HG03439 (cell line): ENCODE measurements around the gene KPNA6.
"Not testable (repeated sequence)": the region's sequence is repeated elsewhere in the genome, so short reads cannot be mapped to it uniquely, and the experiment has no call there.

ENCODE experiments used
- ATAC-seq: cut with Tn5 transposase; IDR thresholded peaks from one replicate; pipeline ENCODE4 v1.9.1; 2021; ENCODE audit warnings: mild to moderate bottlenecking, moderate library complexity; ENCODE audit not compliant: unreplicated experiment

Gene KPNA6

GRCh38 chr1:32138965-32139364 lies 31.1 kb downstream of the KPNA6 start:
- no peak for ATAC-seq

- ATAC-seq, result no peak
These were observed 34.8 kb downstream of the KPNA6 start for GRCh38 chr1:32142446-32143301.

- not testable (repeated sequence) for ATAC-seq
These were observed 35.4 kb downstream of the KPNA6 start for GRCh38 chr1:32143302-32143695.

- ATAC-seq, result no peak
These were observed 36.2 kb downstream of the KPNA6 start for GRCh38 chr1:32144033-32144432.

GRCh38 chr1:32147799-32148198 lies 39.9 kb downstream of the KPNA6 start:
- not testable (repeated sequence) for ATAC-seq

GRCh38 chr1:32150847-32151246 lies 43.0 kb downstream of the KPNA6 start:
- no peak for ATAC-seq

GRCh38 chr1:32151319-32151787 lies 43.5 kb downstream of the KPNA6 start:
- no peak for ATAC-seq

GRCh38 chr1:32159189-32159588 lies 51.3 kb downstream of the KPNA6 start:
- ATAC-seq, result no peak

GRCh38 chr1:32163405-32163804 lies 55.5 kb downstream of the KPNA6 start:
- no peak for ATAC-seq

- ATAC-seq, result not testable (repeated sequence)
These were observed 57.8 kb downstream of the KPNA6 start for GRCh38 chr1:32165633-32166032.

GRCh38 chr1:32170991-32171390 lies 63.1 kb downstream of the KPNA6 start:
- no peak for ATAC-seq

GRCh38 chr1:32172621-32173245 lies 64.9 kb downstream of the KPNA6 start:
- ATAC-seq, result no peak

- ATAC-seq, result no peak
These were observed 70.7 kb downstream of the KPNA6 start for GRCh38 chr1:32178380-32179192.

GRCh38 chr1:32179193-32179442 lies 71.3 kb downstream of the KPNA6 start:
- peak; percentile 3 for ATAC-seq

GRCh38 chr1:32179443-32180185 lies 71.8 kb downstream of the KPNA6 start, which contains the start of gene TXLNA:
Gene TXLNA, plus strand, starts transcription at chr1:32179675. Its CDS starts 671 bp downstream, at chr1:32180346.
- ATAC-seq, result peak; percentile 75

- ATAC-seq, result peak; percentile 28
These were observed 72.6 kb downstream of the KPNA6 start for GRCh38 chr1:32180186-32181060.

GRCh38 chr1:32181065-32181464 lies 73.2 kb downstream of the KPNA6 start:
- ATAC-seq, result no peak

GRCh38 chr1:32181563-32181962 lies 73.7 kb downstream of the KPNA6 start:
- no peak for ATAC-seq

- no peak for ATAC-seq
These were observed 74.2 kb downstream of the KPNA6 start for GRCh38 chr1:32182060-32182459.

- no peak for ATAC-seq
These were observed 76.8 kb downstream of the KPNA6 start for GRCh38 chr1:32184650-32185049.
